Thyroid gland (tissue), 4 donors: ENCODE measurements around the gene GLS2.

Experiments used
- CTCF ChIP-seq, 6 experiments: fragments of 200-600 bp in 3 of 6; fragments of 450-650 bp in 3 of 6; sonication (generic) in 3 of 6; IDR thresholded peaks; one replicate each; pipeline ENCODE4 v1.5.1; 2016 to 2019; ENCODE audit warnings: antibody characterized with exemption in 6 of 6, mild to moderate bottlenecking in 2 of 6, inconsistent platforms in 1 of 6, moderate library complexity in 1 of 6
- POLR2A ChIP-seq, 2 donors: fragments of 450-650 bp; IDR thresholded peaks; one replicate each; pipeline ENCODE4 v1.6.1; 2017; ENCODE audit warnings: antibody characterized with exemption in 2 of 2, mild to moderate bottlenecking in 2 of 2, moderate library complexity in 1 of 2

- no peak for TF ChIP-seq CTCF (IDR thresholded peaks at IDR 0.05)
- TF ChIP-seq POLR2A (IDR thresholded peaks at IDR 0.05) = no peak
Observed at GRCh38 chr12:56537546-56537945, 49.6 kb upstream of the GLS2 start.
